BE2C (cell line): ENCODE data around the gene KCTD21.

Experiments used
- DNase-seq: peaks from one replicate; pipeline ENCODE4 v3.0.0-alpha.2; 2020
- H3K27me3 ChIP-seq: fragments of 250-450 bp; sonication (Bioruptor Pico); 2 replicates; pipeline ENCODE4 v1.5.1; 2020; ENCODE audit warnings: mild to moderate bottlenecking
- H3K36me3 ChIP-seq: fragments of 250-450 bp; sonication (Bioruptor Pico); 2 replicates; pipeline ENCODE4 v1.5.1; 2020; ENCODE audit warnings: mild to moderate bottlenecking
- H3K4me1 ChIP-seq: fragments of 250-450 bp; sonication (Bioruptor Pico); 2 replicates; pipeline ENCODE4 v1.5.1; 2020
- H3K4me3 ChIP-seq: 2 replicates; pipeline ENCODE4 v1.5.1; 2011; ENCODE audit warnings: low read depth, low read length
- H3K9me3 ChIP-seq: fragments of 250-450 bp; sonication (Bioruptor Pico); 2 replicates; pipeline ENCODE4 v1.5.1; 2020
- TF ChIP-seq, protein P1 (sequence below): IDR thresholded peaks from 2 replicates; pipeline ENCODE4 v1.5.1; 2012; ENCODE audit warnings: mild to moderate bottlenecking, low read depth, low read length

The KCTD21 gene

GRCh38 chr11:78202733-78203167 lies 14.3 kb upstream of the KCTD21 start:
- H3K4me3 ChIP-seq: no peak overlapping the region

DNA sequence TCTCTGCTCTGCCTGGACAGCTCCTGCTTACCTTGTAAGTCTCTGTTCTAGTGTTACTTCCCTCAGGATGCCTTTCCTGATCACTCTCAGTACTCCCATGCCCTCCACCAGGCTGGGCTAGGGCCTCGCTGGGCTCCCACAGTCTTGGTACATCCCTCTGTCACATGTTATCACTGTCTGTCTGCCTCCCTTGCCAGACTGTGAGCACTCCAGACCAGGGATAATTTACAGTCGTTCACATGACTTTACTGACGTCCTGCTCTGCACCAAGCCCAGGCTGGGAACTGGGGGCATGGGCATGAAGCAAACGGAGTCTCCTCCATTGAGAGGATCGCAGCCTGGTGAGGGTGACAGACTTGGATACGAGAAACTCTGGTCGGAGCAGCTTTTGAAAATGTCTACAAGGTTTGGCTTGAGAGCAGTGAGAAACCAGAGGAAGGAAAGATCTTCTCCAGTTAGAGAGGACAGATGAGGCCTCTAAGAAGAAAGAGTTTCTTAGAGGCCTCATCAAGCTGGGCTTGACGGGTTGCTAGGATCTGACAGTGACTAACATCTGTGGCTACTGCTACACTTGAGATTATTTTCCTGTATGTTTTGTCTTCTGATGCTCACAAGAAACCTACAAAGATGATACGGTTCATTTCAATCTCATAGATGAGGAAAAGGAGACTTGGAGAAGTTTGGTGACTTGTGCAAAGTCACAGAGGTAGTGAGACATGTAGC lies 12.8 kb upstream of the KCTD21 start:
- Histone ChIP-seq H3K36me3 (peaks cover 5% of the 10 kb centered on the region; the same call in 1 of the 2 replicates), H3K9me3 (no peaks in the 10 kb centered on the region), H3K4me1 (no peaks in the 10 kb centered on the region; the same call in 1 of the 2 replicates), H3K4me3 (no peak overlapping the region), H3K27me3 (no peaks in the 10 kb centered on the region)
- no peak for DNase-seq
- TF ChIP-seq, protein P1, sequence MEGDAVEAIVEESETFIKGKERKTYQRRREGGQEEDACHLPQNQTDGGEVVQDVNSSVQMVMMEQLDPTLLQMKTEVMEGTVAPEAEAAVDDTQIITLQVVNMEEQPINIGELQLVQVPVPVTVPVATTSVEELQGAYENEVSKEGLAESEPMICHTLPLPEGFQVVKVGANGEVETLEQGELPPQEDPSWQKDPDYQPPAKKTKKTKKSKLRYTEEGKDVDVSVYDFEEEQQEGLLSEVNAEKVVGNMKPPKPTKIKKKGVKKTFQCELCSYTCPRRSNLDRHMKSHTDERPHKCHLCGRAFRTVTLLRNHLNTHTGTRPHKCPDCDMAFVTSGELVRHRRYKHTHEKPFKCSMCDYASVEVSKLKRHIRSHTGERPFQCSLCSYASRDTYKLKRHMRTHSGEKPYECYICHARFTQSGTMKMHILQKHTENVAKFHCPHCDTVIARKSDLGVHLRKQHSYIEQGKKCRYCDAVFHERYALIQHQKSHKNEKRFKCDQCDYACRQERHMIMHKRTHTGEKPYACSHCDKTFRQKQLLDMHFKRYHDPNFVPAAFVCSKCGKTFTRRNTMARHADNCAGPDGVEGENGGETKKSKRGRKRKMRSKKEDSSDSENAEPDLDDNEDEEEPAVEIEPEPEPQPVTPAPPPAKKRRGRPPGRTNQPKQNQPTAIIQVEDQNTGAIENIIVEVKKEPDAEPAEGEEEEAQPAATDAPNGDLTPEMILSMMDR: no peak

More at GRCh38 chr11:78202733-78203167, 14.3 kb upstream of the KCTD21 start:
- Histone ChIP-seq H3K27me3 (no peaks in the 10 kb centered on the region), H3K4me1 (peaks cover 4% of the 10 kb centered on the region), H3K9me3 (no peaks in the 10 kb centered on the region), H3K36me3 (peaks cover 5% of the 10 kb centered on the region; the same call in 1 of the 2 replicates)
- TF ChIP-seq, protein P1: no peak
- DNase-seq: no peak

GRCh38 chr11:78200553-78200952 lies 12.1 kb upstream of the KCTD21 start:
- Histone ChIP-seq H3K4me3 (no peak overlapping the region), H3K27me3 (no peaks in the 10 kb centered on the region), H3K9me3 (no peaks in the 10 kb centered on the region), H3K36me3 (peaks cover 5% of the 10 kb centered on the region; the same call in 1 of the 2 replicates), H3K4me1 (no peaks in the 10 kb centered on the region; the same call in 1 of the 2 replicates)
- TF ChIP-seq, protein P1: no peak
- no peak for DNase-seq

GRCh38 chr11:78200061-78200460 lies 11.6 kb upstream of the KCTD21 start:
- Histone ChIP-seq H3K36me3 (peaks cover 5% of the 10 kb centered on the region; the same call in 1 of the 2 replicates), H3K27me3 (no peaks in the 10 kb centered on the region), H3K4me3 (no peak overlapping the region), H3K9me3 (no peaks in the 10 kb centered on the region), H3K4me1 (no peaks in the 10 kb centered on the region; the same call in 1 of the 2 replicates)
- TF ChIP-seq, protein P1: no peak
- DNase-seq: no peak

- TF ChIP-seq, protein P1: no peak
- no peak for DNase-seq
- no peaks in the 10 kb centered on the region for H3K9me3 ChIP-seq
- no peaks in the 10 kb centered on the region; the same call in 1 of the 2 replicates for H3K4me1 ChIP-seq
- no peaks in the 10 kb centered on the region for H3K27me3 ChIP-seq
- no peak overlapping the region for H3K4me3 ChIP-seq
- H3K36me3 ChIP-seq: peaks cover 5% of the 10 kb centered on the region; the same call in 1 of the 2 replicates
These were observed 11.2 kb upstream of the KCTD21 start for GRCh38 chr11:78199653-78200015.

- H3K27me3 ChIP-seq: no peaks in the 10 kb centered on the region
- TF ChIP-seq, protein P1: no peak
- DNase-seq: no peak
- H3K36me3 ChIP-seq: peaks cover 5% of the 10 kb centered on the region; the same call in 1 of the 2 replicates
- no peaks in the 10 kb centered on the region; the same call in 1 of the 2 replicates for H3K4me1 ChIP-seq
- no peak overlapping the region for H3K4me3 ChIP-seq
- H3K9me3 ChIP-seq: no peaks in the 10 kb centered on the region
These were observed 10.7 kb upstream of the KCTD21 start for GRCh38 chr11:78199015-78199652.
